Thyroid gland (tissue), 4 donors: ENCODE data around the gene KLF1. TPM values are rescaled to one million over a fixed set of nuclear protein-coding genes. Genes with fewer than 3 reads are reported as not detected.

ENCODE experiments used
- DNase-seq, 2 donors: peaks; one replicate each; pipeline ENCODE4 v3.0.0-alpha.2; 2019
- H3K27ac ChIP-seq, 3 donors: fragments of 200-600 bp; sonication (generic); 1 replicate in 2 of 3; 2 replicates in 1 of 3; pipeline ENCODE4 v1.5.1; 2016 to 2019; ENCODE audit warnings: mild to moderate bottlenecking in 1 of 3, moderate library complexity in 1 of 3
- H3K27me3 ChIP-seq: fragments of 200-600 bp; sonication (generic); one replicate; pipeline ENCODE4 v1.5.1; 2019
- H3K36me3 ChIP-seq, 2 donors: fragments of 200-600 bp; sonication (generic); one replicate each; pipeline ENCODE4 v1.5.1; 2016 to 2019
- H3K4me1 ChIP-seq, 2 donors: fragments of 200-600 bp; sonication (generic); one replicate each; pipeline ENCODE4 v1.5.1; 2017 to 2019
- H3K4me3 ChIP-seq, 3 donors: fragments of 200-600 bp; sonication (generic); replicated peaks in 1 of 3; 1 replicate in 2 of 3; 2 replicates in 1 of 3; pipeline ENCODE4 v1.5.1; 2016; ENCODE audit warnings: mild to moderate bottlenecking in 1 of 3
- H3K9me3 ChIP-seq: fragments of 200-600 bp; sonication (generic); one replicate; pipeline ENCODE4 v1.5.1; 2017
- CTCF ChIP-seq, 6 experiments: fragments of 200-600 bp in 3 of 6; fragments of 450-650 bp in 3 of 6; sonication (generic) in 3 of 6; IDR thresholded peaks; one replicate each; pipeline ENCODE4 v1.5.1; 2016 to 2019; ENCODE audit warnings: antibody characterized with exemption in 6 of 6, mild to moderate bottlenecking in 2 of 6, inconsistent platforms in 1 of 6, moderate library complexity in 1 of 6
- POLR2A ChIP-seq, 2 donors: fragments of 450-650 bp; IDR thresholded peaks; one replicate each; pipeline ENCODE4 v1.6.1; 2017; ENCODE audit warnings: antibody characterized with exemption in 2 of 2, mild to moderate bottlenecking in 2 of 2, moderate library complexity in 1 of 2
- WGBS, 2 donors: methylation state at CpG; one replicate each; pipeline ENCODE4 v1.1.5; 2017; 5-methylcytosine and 5-hydroxymethylcytosine counted together
- intact Hi-C: fragments of 100-400 bp; cut with DNase I; formaldehyde crosslinking; loops from one replicate; pipeline ENCODE4 v1.15.1; 2023
- total RNA-seq, 4 donors: library from RNA; depleted of rRNA; stranded (reverse); fragments of >200 nt; gene quantifications; one replicate each; pipeline ENCODE4 v1.2.3, GENCODE V29; 2016

KLF1 gene
- total RNA-seq, 4 donors from 2014 or later = not detected

- intact Hi-C loops = no loop called here
- no peaks in the 10 kb centered on the region for H3K27me3 ChIP-seq
- H3K4me3 ChIP-seq = no peak overlapping the region
- H3K27ac ChIP-seq = no peak overlapping the region
- WGBS, 2 donors = 90 to 91% methylated on average over 28 to 34 of the region's 34 CpGs
- TF ChIP-seq CTCF (IDR thresholded peaks at IDR 0.05) (no peak), POLR2A (IDR thresholded peaks at IDR 0.05) (no peak)
- DNase-seq = no peak
- H3K9me3 ChIP-seq = no peaks in the 10 kb centered on the region
- H3K36me3 ChIP-seq = no peaks in the 10 kb centered on the region
- H3K4me1 ChIP-seq = peaks cover 0 to 7% of the 10 kb centered on the region in 2 donors
These were observed 22.0 kb downstream of the KLF1 start for GRCh38 chr19:12864721-12865715.

- WGBS, 2 donors = 90 to 95% methylated on average over 4 of the region's 4 CpGs
These were observed 22.9 kb downstream of the KLF1 start for GRCh38 chr19:12864143-12864542.

GRCh38 chr19:12859546-12859945, 27.5 kb downstream of the KLF1 start:
- H3K4me3 ChIP-seq = no peak overlapping the region
- H3K27me3 ChIP-seq = no peaks in the 10 kb centered on the region
- H3K4me1 ChIP-seq = no peaks in the 10 kb centered on the region
- no peak for DNase-seq
- intact Hi-C loops = no loop called here
- H3K36me3 ChIP-seq = no peaks in the 10 kb centered on the region
- H3K9me3 ChIP-seq = no peaks in the 10 kb centered on the region
- 47 to 48% methylated on average over 7 of the region's 7 CpGs for WGBS, 2 donors
- no peak overlapping the region for H3K27ac ChIP-seq
- TF ChIP-seq POLR2A (IDR thresholded peaks at IDR 0.05) (no peak), CTCF (IDR thresholded peaks at IDR 0.05) (no peak)

More at GRCh38 chr19:12864143-12864542, 22.9 kb downstream of the KLF1 start:
- Histone ChIP-seq H3K4me1 (peaks cover 0 to 7% of the 10 kb centered on the region in 2 donors), H3K9me3 (no peaks in the 10 kb centered on the region), H3K36me3 (no peaks in the 10 kb centered on the region), H3K27me3 (no peaks in the 10 kb centered on the region), H3K27ac (no peak overlapping the region), H3K4me3 (no peak overlapping the region)
- no peak for TF ChIP-seq POLR2A (IDR thresholded peaks at IDR 0.05)
- no peak for TF ChIP-seq CTCF (IDR thresholded peaks at IDR 0.05)
- intact Hi-C loops = no loop called here
- no peak for DNase-seq

- no peaks in the 10 kb centered on the region for H3K27me3 ChIP-seq
- TF ChIP-seq CTCF (IDR thresholded peaks at IDR 0.05) (no peak), POLR2A (IDR thresholded peaks at IDR 0.05) (no peak)
- H3K4me3 ChIP-seq = no peak overlapping the region
- no peaks in the 10 kb centered on the region for H3K4me1 ChIP-seq
- no peak for DNase-seq
- WGBS, 2 donors = 94 to 95% methylated on average over 35 of the region's 35 CpGs
- no peak overlapping the region for H3K27ac ChIP-seq
- H3K36me3 ChIP-seq = no peaks in the 10 kb centered on the region
- intact Hi-C loops = no loop called here
- H3K9me3 ChIP-seq = no peaks in the 10 kb centered on the region
These were observed 28.7 kb downstream of the KLF1 start for GRCh38 chr19:12858041-12858928.
